Keratinocyte (primary cell): Measurements from ENCODE around the gene TNFSF11. TPM values are rescaled to one million over a fixed set of nuclear protein-coding genes. Genes with fewer than 3 reads are reported as not detected.

Experiments
- DNase-seq: peaks from one replicate; pipeline ENCODE4 v3.0.0-alpha.2; 2011; ENCODE audit warnings: low read depth, missing footprints, low spot score
- FAIRE-seq: peaks from 2 replicates; lab custom pipeline; 2011; peaks lifted over from hg19 to GRCh38; lab: Jason Lieb, UNC
- H2AFZ ChIP-seq: 2 replicates; pipeline ENCODE4 v1.6.0; 2012; ENCODE audit warnings: low read length, control low read depth, inconsistent platforms; ENCODE audit not compliant: control insufficient read depth
- H3K27ac ChIP-seq: 2 replicates; pipeline ENCODE4 v1.5.1; 2011; ENCODE audit warnings: low read length; ENCODE audit not compliant: control insufficient read depth, insufficient read depth
- H3K27me3 ChIP-seq: 3 replicates; pipeline ENCODE4 v1.6.0; 2011; ENCODE audit warnings: low read length; ENCODE audit not compliant: control insufficient read depth, insufficient read depth; ENCODE audit errors: extremely low read depth
- H3K36me3 ChIP-seq, 2 experiments: 2 replicates in 1 of 2; 3 replicates in 1 of 2; pipeline ENCODE4 v1.5.1; 2011; ENCODE audit warnings: low read length in 2 of 2, mild to moderate bottlenecking in 1 of 2; ENCODE audit not compliant: control insufficient read depth in 2 of 2, insufficient read depth in 2 of 2; ENCODE audit errors: extremely low read depth in 1 of 2
- H3K4me1 ChIP-seq: 3 replicates; pipeline ENCODE4 v1.5.1; 2011; ENCODE audit warnings: low read length; ENCODE audit not compliant: control insufficient read depth, insufficient read depth; ENCODE audit errors: extremely low read depth
- H3K4me2 ChIP-seq: 3 replicates; pipeline ENCODE4 v1.6.0; 2011; ENCODE audit warnings: low read depth, low read length; ENCODE audit not compliant: control insufficient read depth, insufficient read depth; ENCODE audit errors: extremely low read depth
- H3K4me3 ChIP-seq, 3 experiments: fragments of 200-600 bp in 1 of 3; sonication (generic) in 1 of 3; 2 replicates in 2 of 3; 3 replicates in 1 of 3; pipeline ENCODE4 v1.5.1; 2011 to 2016; ENCODE audit warnings: low read length in 3 of 3, mild to moderate bottlenecking in 3 of 3, control low read depth in 2 of 3, inconsistent platforms in 1 of 3, low read depth in 1 of 3, mixed read lengths in 1 of 3, mixed run types in 1 of 3, moderate library complexity in 1 of 3; ENCODE audit not compliant: control insufficient read depth in 2 of 3, insufficient read depth in 2 of 3; ENCODE audit errors: extremely low read depth in 1 of 3
- H3K79me2 ChIP-seq: 2 replicates; pipeline ENCODE4 v1.6.0; 2012; ENCODE audit warnings: low read length; ENCODE audit not compliant: control insufficient read depth, insufficient read depth
- H3K9ac ChIP-seq: 3 replicates; pipeline ENCODE4 v1.6.0; 2011; ENCODE audit warnings: low read length; ENCODE audit not compliant: control insufficient read depth, insufficient read depth; ENCODE audit errors: extremely low read depth
- H3K9me1 ChIP-seq: 3 replicates; pipeline ENCODE4 v1.6.0; 2011; ENCODE audit warnings: low read length; ENCODE audit not compliant: control insufficient read depth, insufficient read depth; ENCODE audit errors: extremely low read depth
- H3K9me3 ChIP-seq: 2 replicates; pipeline ENCODE4 v1.5.1; 2012; ENCODE audit warnings: low read depth, low read length; ENCODE audit not compliant: control insufficient read depth
- H4K20me1 ChIP-seq: 3 replicates; pipeline ENCODE4 v1.6.0; 2011; ENCODE audit warnings: low read length; ENCODE audit not compliant: control insufficient read depth, insufficient read depth; ENCODE audit errors: extremely low read depth
- CTCF ChIP-seq, 3 experiments: IDR thresholded peaks in 1 of 3; conservative IDR thresholded peaks in 1 of 3; optimal IDR thresholded peaks in 1 of 3; 2 replicates in 2 of 3; 3 replicates in 1 of 3; pipeline versions ENCODE3 to v1.5.1; 2011; ENCODE audit warnings: low read length in 3 of 3, mild to moderate bottlenecking in 3 of 3, moderate library complexity in 2 of 3, control low read depth in 1 of 3, inconsistent platforms in 1 of 3; ENCODE audit not compliant: insufficient read depth in 2 of 3; ENCODE audit errors: extremely low read depth in 1 of 3
- EZH2 ChIP-seq: IDR thresholded peaks from one replicate; pipeline ENCODE4 v1.6.1; 2012; ENCODE audit warnings: inconsistent platforms, mild to moderate bottlenecking, low read length, moderate library complexity
- dilution Hi-C: fragments of 300-500 bp; cut with MboI; formaldehyde crosslinking; loops from one replicate; pipeline ENCODE4 v1.7.0; 2020; ENCODE audit warnings: low sequenced_read_pairs; ENCODE audit not compliant: extremely low pct_ligation_motif_present
- polyA plus RNA-seq, 5 experiments: library from polyadenylated mRNA; depleted of rRNA in 3 of 5; stranded (reverse) in 3 of 5; stranded (forward) in 1 of 5; unstranded in 1 of 5; fragments of >200 nt; gene quantifications; 1 replicate in 1 of 5; 2 replicates in 3 of 5; 3 replicates in 1 of 5; pipeline versions ENCODE4 v1.2.1 to v1.2.3, GENCODE V29; 2011 to 2012; ENCODE audit warnings: missing spikeins in 2 of 5, low read depth in 1 of 5, low replicate concordance in 1 of 5

TNFSF11 gene
- polyA plus RNA-seq, 1 donor (not counting 4 experiments of a cell fraction or from before 2014, with no cell fraction given): not detected

- H3K79me2 ChIP-seq: no peaks in the 10 kb centered on the region
- H3K9ac ChIP-seq: no peak overlapping the region
- H3K9me1 ChIP-seq: no peaks in the 10 kb centered on the region
- dilution Hi-C loops: no loop called here
- peaks cover 6% of the 10 kb centered on the region for H3K27me3 ChIP-seq
- no peak overlapping the region for H2AFZ ChIP-seq
- H3K27ac ChIP-seq: no peak overlapping the region
- H3K9me3 ChIP-seq: no peaks in the 10 kb centered on the region
- no peak for DNase-seq
- FAIRE-seq: no peak
- no peaks in the 10 kb centered on the region for H3K36me3 ChIP-seq
- TF ChIP-seq EZH2: no peak
- TF ChIP-seq CTCF (optimal IDR thresholded peaks at IDR 0.05 in 1 of 3, IDR thresholded peaks at IDR 0.05 in 1 of 3, conservative IDR thresholded peaks at IDR 0.05 in 1 of 3; ENCODE audit: extremely low read depth in 1 of 3, insufficient read depth in 2 of 3, low read length in 3 of 3): no peak
- no peaks in the 10 kb centered on the region for H4K20me1 ChIP-seq
- H3K4me1 ChIP-seq: peaks cover 11% of the 10 kb centered on the region
- no peak overlapping the region for H3K4me3 ChIP-seq
- no peak overlapping the region for H3K4me2 ChIP-seq
These were observed 48.9 kb upstream of the TNFSF11 start for GRCh38 chr13:42525035-42525504.

DNA sequence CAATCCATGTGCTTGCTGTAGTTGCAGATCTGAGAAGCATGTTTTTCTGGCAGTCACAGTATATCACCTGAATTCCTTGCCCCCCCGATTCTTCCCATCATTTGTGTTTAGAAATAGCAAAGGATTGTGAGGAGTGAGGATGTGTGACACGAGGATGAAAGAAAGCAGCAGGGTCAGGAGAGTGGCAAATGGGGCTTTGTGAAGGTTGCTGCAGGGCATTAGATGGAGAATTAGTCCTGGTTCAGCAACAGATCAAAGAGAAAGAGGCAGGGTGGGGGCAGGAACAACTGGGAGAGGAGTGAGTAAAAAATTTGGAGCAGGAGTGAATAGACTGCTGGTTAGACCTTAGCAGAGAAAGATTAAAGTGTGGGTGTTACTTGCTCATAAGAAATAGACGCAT, 47.7 kb upstream of the TNFSF11 start:
- dilution Hi-C loops: no loop called here
- DNase-seq: no peak
- FAIRE-seq: no peak

More for the DNA sequence above, 47.7 kb upstream of the TNFSF11 start:
- no peak overlapping the region for H3K4me3 ChIP-seq
- no peaks in the 10 kb centered on the region for H3K9me1 ChIP-seq
- no peak overlapping the region for H2AFZ ChIP-seq
- TF ChIP-seq CTCF (optimal IDR thresholded peaks at IDR 0.05 in 1 of 3, IDR thresholded peaks at IDR 0.05 in 1 of 3, conservative IDR thresholded peaks at IDR 0.05 in 1 of 3; ENCODE audit: extremely low read depth in 1 of 3, insufficient read depth in 2 of 3, low read length in 3 of 3) (no peak), EZH2 (no peak)
- H3K27me3 ChIP-seq: peaks cover 9% of the 10 kb centered on the region
- H4K20me1 ChIP-seq: no peaks in the 10 kb centered on the region
- no peaks in the 10 kb centered on the region for H3K9me3 ChIP-seq
- H3K79me2 ChIP-seq: no peaks in the 10 kb centered on the region
- H3K9ac ChIP-seq: no peak overlapping the region
- H3K27ac ChIP-seq: no peak overlapping the region
- no peaks in the 10 kb centered on the region for H3K36me3 ChIP-seq
- H3K4me2 ChIP-seq: no peak overlapping the region
- H3K4me1 ChIP-seq: peaks cover 11% of the 10 kb centered on the region
